Measurements from ENCODE around the gene CD6.
"Not testable (repeated sequence)": the region's sequence is repeated elsewhere in the genome, so short reads cannot be mapped to it uniquely, and the experiment has no call there.

The CD6 gene

GRCh38 chr11:61059260-61059752 is 87.8 kb downstream of the CD6 start:
- DNase-seq = no peak

GRCh38 chr11:61061081-61061826 is 89.8 kb downstream of the CD6 start:
- DNase-seq = no peak

GRCh38 chr11:61062181-61062930 is 90.9 kb downstream of the CD6 start:
- DNase-seq = no peak

- not testable (repeated sequence) for DNase-seq
These were observed 93.8 kb downstream of the CD6 start for GRCh38 chr11:61065236-61065635.

- no peak for DNase-seq
These were observed 94.6 kb downstream of the CD6 start for GRCh38 chr11:61065955-61066638.

GRCh38 chr11:61066645-61067044 is 95.2 kb downstream of the CD6 start:
- no peak for DNase-seq

GRCh38 chr11:61067782-61068446 is 96.4 kb downstream of the CD6 start:
- no peak for DNase-seq

- no peak for DNase-seq
These were observed 97.1 kb downstream of the CD6 start for GRCh38 chr11:61068581-61068980.

GRCh38 chr11:61069427-61069826 is 97.9 kb downstream of the CD6 start:
- no peak for DNase-seq
